ENCODE measurements around the gene MED29. TPM values are rescaled to one million over a fixed set of nuclear protein-coding genes. Genes with fewer than 3 reads are reported as not detected.

The MED29 gene
- total RNA-seq, 2 experiments from 2014 or later: 28.3 to 31.3 TPM

GRCh38 chr19:39360599-39360998 is 30.6 kb upstream of the MED29 start:
- H3K9me3 ChIP-seq (ENCODE audit: low read length): no peaks in the 10 kb centered on the region
- H3K36me3 ChIP-seq (ENCODE audit: insufficient read depth, low read length): peaks cover 81% of the 10 kb centered on the region
- no peak overlapping the region for H3K4me2 ChIP-seq (ENCODE audit: low read length)
- no peak overlapping the region for H3K4me3 ChIP-seq (ENCODE audit: low read depth, low read length, poor library complexity, severe bottlenecking)
- no peaks in the 10 kb centered on the region for H4K20me1 ChIP-seq (ENCODE audit: insufficient read depth, low read length)
- ChIA-PET CTCF (ENCODE audit: unreplicated experiment) (no interaction called here), POLR2A (no interaction called here)
- intact Hi-C loops (cut with micrococcal nuclease; ENCODE audit: unreplicated experiment): no loop called here
- H3K9me2 ChIP-seq (ENCODE audit: insufficient read depth, low read length): no peaks in the 10 kb centered on the region
- no peak overlapping the region for H3K27ac ChIP-seq (ENCODE audit: low read depth, low read length, poor library complexity, severe bottlenecking)
- H3K79me2 ChIP-seq (ENCODE audit: insufficient read depth, low read depth, low read length): no peaks in the 10 kb centered on the region
- no TSS peak for BruUV-seq (replicated peaks)
- no peak for TF ChIP-seq CTCF (conservative IDR thresholded peaks at IDR 0.05; ENCODE audit: low read length)
- no peak for TF ChIP-seq EZH2phosphoT487 (IDR thresholded peaks at IDR 0.05; ENCODE audit: borderline replicate concordance, low read depth, low read length)
- no peaks in the 10 kb centered on the region for H3K4me1 ChIP-seq (ENCODE audit: insufficient read depth, low read length, poor library complexity, severe bottlenecking)
- no peak overlapping the region for H2AFZ ChIP-seq (ENCODE audit: low read length)
- no peak for DNase-seq (ENCODE audit: low spot score)

- H3K4me2 ChIP-seq (ENCODE audit: low read length): no peak overlapping the region
- H3K36me3 ChIP-seq (ENCODE audit: insufficient read depth, low read length): peaks cover 72% of the 10 kb centered on the region
- no peaks in the 10 kb centered on the region for H3K79me2 ChIP-seq (ENCODE audit: insufficient read depth, low read depth, low read length)
- ChIA-PET CTCF (ENCODE audit: unreplicated experiment) (no interaction called here), POLR2A (no interaction called here)
- intact Hi-C loops (cut with micrococcal nuclease; ENCODE audit: unreplicated experiment): no loop called here
- no peaks in the 10 kb centered on the region for H3K9me2 ChIP-seq (ENCODE audit: insufficient read depth, low read length)
- no peak for DNase-seq (ENCODE audit: low spot score)
- no peaks in the 10 kb centered on the region for H3K9me3 ChIP-seq (ENCODE audit: low read length)
- no TSS peak for BruUV-seq (replicated peaks)
- no peaks in the 10 kb centered on the region for H4K20me1 ChIP-seq (ENCODE audit: insufficient read depth, low read length)
- no peak overlapping the region for H2AFZ ChIP-seq (ENCODE audit: low read length)
- H3K4me1 ChIP-seq (ENCODE audit: insufficient read depth, low read length, poor library complexity, severe bottlenecking): no peaks in the 10 kb centered on the region
- TF ChIP-seq EZH2phosphoT487 (IDR thresholded peaks at IDR 0.05; ENCODE audit: borderline replicate concordance, low read depth, low read length): no peak
- no peak for TF ChIP-seq CTCF (conservative IDR thresholded peaks at IDR 0.05; ENCODE audit: low read length)
- H3K27ac ChIP-seq (ENCODE audit: low read depth, low read length, poor library complexity, severe bottlenecking): no peak overlapping the region
- H3K4me3 ChIP-seq (ENCODE audit: low read depth, low read length, poor library complexity, severe bottlenecking): no peak overlapping the region
These were observed 28.2 kb upstream of the MED29 start for GRCh38 chr19:39362682-39363657.

- H3K79me2 ChIP-seq (ENCODE audit: insufficient read depth, low read depth, low read length): no peaks in the 10 kb centered on the region
- ChIA-PET CTCF (ENCODE audit: unreplicated experiment) (no interaction called here), POLR2A (interaction anchor here (0.8 kb wide), 1 partner anchor 239 kb away, joined by 3 read pairs; no protein-coding TSS in a partner anchor)
- DNase-seq (ENCODE audit: low spot score): no peak
- no TSS peak for BruUV-seq (replicated peaks)
- no peak for TF ChIP-seq EZH2phosphoT487 (IDR thresholded peaks at IDR 0.05; ENCODE audit: borderline replicate concordance, low read depth, low read length)
- no peak for TF ChIP-seq CTCF (conservative IDR thresholded peaks at IDR 0.05; ENCODE audit: low read length)
- H3K4me1 ChIP-seq (ENCODE audit: insufficient read depth, low read length, poor library complexity, severe bottlenecking): no peaks in the 10 kb centered on the region
- no peaks in the 10 kb centered on the region for H4K20me1 ChIP-seq (ENCODE audit: insufficient read depth, low read length)
- H3K36me3 ChIP-seq (ENCODE audit: insufficient read depth, low read length): peaks cover 71% of the 10 kb centered on the region
- no peak overlapping the region for H3K4me3 ChIP-seq (ENCODE audit: low read depth, low read length, poor library complexity, severe bottlenecking)
- H3K27ac ChIP-seq (ENCODE audit: low read depth, low read length, poor library complexity, severe bottlenecking): no peak overlapping the region
- H3K9me2 ChIP-seq (ENCODE audit: insufficient read depth, low read length): no peaks in the 10 kb centered on the region
- intact Hi-C loops (cut with micrococcal nuclease; ENCODE audit: unreplicated experiment): no loop called here
- H2AFZ ChIP-seq (ENCODE audit: low read length): no peak overlapping the region
- H3K9me3 ChIP-seq (ENCODE audit: low read length): no peaks in the 10 kb centered on the region
- H3K4me2 ChIP-seq (ENCODE audit: low read length): no peak overlapping the region
These were observed 27.2 kb upstream of the MED29 start for GRCh38 chr19:39363901-39364457.
